DND-41 (cell line): Measurements from ENCODE around the gene NME3.

Source experiments
- EZH2 ChIP-seq: IDR thresholded peaks from 3 replicates; pipeline ENCODE4 v1.6.1; 2012; ENCODE audit warnings: borderline replicate concordance, low read depth, mild to moderate bottlenecking, moderate library complexity, low read length, inconsistent platforms; ENCODE audit not compliant: severe bottlenecking
- TF ChIP-seq, protein P1 (sequence below): IDR thresholded peaks from 2 replicates; pipeline ENCODE4 v1.5.1; 2012; ENCODE audit warnings: borderline replicate concordance, low read length, moderate library complexity, mild to moderate bottlenecking; ENCODE audit not compliant: poor library complexity, severe bottlenecking; ENCODE audit errors: extremely low read depth

DNA sequence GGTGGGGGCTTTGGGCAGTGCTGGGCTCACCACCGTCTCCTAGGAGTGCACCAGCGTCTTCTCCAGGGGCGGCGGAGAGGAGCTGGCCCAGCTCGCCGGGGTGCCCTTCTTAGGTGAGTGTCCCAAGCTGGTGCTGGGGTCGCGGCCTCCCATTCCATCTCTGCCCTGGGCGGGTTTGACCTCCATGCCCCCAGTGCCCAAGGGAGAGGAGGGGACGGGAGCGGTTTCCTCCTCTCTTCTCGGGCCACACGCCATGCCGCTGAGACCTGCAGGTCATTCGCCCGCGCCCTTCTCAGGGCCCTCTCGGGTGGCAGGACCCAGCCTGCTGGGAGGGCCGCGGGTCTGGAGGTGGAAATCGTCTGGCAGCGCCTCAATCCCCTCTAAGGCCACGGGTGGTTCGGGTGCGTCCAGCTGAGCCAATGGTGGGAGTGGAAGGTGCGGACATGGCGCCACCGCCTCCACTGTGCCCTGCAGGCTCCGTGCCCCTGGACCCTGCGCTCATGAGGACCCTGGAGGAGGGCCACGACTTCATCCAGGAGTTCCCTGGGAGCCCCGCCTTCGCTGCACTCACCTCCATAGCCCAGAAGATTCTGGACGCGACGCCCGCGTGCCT lies 16.9 kb upstream of the NME3 start:
- no peak for TF ChIP-seq EZH2
- TF ChIP-seq, protein P1, sequence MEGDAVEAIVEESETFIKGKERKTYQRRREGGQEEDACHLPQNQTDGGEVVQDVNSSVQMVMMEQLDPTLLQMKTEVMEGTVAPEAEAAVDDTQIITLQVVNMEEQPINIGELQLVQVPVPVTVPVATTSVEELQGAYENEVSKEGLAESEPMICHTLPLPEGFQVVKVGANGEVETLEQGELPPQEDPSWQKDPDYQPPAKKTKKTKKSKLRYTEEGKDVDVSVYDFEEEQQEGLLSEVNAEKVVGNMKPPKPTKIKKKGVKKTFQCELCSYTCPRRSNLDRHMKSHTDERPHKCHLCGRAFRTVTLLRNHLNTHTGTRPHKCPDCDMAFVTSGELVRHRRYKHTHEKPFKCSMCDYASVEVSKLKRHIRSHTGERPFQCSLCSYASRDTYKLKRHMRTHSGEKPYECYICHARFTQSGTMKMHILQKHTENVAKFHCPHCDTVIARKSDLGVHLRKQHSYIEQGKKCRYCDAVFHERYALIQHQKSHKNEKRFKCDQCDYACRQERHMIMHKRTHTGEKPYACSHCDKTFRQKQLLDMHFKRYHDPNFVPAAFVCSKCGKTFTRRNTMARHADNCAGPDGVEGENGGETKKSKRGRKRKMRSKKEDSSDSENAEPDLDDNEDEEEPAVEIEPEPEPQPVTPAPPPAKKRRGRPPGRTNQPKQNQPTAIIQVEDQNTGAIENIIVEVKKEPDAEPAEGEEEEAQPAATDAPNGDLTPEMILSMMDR = no peak
